CMK (cell line): Measurements from ENCODE around the gene APOD.

Experiments used
- DNase-seq: peaks from one replicate; pipeline ENCODE4 v3.0.0-alpha.2; 2010; ENCODE audit warnings: low read depth

APOD gene

DNA sequence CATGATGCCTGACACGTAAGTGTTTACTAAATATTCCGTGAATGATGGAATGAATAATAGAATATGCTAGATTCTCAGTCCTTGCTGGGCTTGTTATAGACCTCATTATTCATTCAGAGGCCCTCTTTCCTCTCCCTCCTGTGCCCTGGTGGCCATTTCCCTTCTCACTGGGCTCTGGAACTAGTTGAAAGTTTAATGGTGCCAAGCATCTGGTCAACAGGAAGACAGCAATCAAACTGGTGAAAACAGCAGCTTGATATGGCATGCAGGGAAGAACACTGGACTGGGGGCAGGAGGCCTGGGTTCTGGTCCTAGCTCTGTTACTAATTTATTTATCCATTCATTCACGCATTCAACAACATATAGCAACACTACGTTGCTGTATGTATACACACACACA lies 3.7 kb upstream of the APOD start:
- no peak for DNase-seq

DNA sequence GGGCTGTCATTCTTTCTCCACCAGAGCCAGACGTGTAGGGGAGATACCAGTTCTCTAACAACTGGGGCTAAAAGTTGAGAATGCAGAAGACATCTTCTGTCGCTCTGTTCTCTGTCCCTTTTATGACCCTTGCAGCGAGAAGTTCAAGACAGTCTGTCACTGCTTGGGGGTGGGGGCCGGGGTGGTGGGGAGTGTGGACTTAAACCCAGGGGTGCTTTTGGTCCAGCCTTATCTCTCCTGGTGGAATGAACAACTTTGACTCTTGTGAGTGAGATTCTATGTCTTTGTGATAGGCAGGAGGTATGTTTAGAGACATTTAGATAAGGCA lies 767 bp upstream of the APOD start:
- no peak for DNase-seq

DNA sequence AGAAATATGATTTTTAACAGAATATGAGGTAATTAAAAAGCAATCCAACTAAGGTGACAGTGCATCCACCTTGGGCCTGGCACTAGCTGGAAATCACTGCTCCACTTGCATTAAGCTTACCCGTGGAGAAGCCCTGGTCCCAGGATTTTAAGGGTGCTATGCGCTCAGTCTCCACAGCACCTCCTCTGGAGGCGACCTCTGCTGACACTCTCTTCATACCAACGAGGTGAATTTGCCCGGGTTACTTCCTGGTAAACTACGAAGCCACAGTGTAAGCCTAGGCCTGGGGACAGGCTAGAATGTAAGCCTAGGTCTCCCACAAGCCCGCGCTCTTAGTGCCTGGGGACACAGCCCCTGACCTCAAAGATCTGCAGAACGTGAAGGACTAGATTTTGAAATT lies 793 bp downstream of the APOD start:
- no peak for DNase-seq

DNA sequence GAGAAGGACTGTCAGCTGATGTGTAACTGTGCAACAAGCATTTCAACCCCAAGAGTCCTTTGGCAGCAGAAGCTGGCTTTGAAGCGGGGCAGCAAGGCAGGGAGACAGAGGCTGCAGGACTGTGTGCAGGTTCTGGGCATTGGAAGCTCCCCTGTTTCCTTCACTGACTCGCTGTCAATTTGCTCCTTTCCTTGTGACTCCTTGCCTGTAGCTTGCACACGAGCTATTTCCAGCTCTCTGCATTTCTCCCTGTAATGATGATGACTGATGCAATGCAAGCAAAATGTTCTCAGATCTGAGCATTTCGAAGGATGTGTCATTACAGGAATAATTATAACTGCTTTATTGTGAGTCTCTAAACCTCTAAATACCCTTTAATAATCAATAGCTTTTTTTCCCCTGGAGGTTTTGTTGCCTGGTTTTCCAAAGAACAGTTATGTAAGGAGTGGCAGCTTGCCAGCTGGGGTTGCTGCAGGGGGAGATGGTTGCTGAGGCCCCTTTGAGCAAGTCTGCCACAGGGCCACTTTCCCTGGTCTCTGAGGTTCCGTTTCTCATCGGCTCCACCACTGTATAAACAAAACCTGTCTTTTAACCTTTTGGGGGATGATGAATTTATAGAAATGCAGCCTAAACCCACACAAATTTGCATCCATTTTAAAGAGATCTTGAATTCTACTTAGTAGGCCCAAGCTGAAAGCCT lies 2.8 kb downstream of the APOD start:
- no peak for DNase-seq

DNA sequence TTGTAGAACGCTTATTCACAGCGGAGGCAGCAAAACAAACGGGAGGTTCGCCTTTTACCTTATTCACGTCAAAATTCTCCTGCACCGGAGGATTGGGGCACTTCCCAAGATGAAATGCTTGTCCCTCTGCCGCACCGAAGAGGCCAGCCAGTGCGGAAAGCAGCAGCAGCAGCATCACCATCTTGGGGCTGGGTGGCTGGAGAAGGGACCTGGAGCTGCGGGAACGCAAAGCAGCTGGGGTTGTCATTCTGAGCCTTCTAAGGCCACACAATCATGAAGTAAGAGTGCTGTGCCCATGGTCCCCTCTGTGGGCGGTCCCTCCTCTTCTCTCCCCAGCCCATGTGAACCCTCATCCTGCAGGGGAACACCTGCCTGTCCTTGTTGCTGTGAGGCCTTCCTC lies 4.5 kb downstream of the APOD start:
- no peak for DNase-seq

DNA sequence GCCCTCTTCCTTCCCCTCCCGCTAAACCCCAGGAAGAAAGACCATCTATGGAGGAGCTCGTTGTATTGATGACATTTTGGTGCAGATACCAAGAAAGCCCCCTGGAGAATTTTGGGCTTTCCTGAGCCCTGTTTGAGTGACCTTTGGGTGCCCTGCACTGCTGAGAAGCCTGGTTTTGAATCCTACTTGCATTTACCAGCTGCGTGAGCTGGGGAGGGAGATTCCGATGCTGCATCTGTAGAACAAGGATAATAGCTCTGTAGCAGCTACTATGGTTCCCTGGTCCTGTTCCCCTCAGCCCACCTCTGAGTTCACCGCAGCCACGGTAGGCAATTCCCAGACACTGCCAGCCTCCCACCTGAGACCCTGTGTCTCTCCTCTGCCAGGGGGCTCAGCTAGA lies 5.2 kb downstream of the APOD start:
- no peak for DNase-seq

DNA sequence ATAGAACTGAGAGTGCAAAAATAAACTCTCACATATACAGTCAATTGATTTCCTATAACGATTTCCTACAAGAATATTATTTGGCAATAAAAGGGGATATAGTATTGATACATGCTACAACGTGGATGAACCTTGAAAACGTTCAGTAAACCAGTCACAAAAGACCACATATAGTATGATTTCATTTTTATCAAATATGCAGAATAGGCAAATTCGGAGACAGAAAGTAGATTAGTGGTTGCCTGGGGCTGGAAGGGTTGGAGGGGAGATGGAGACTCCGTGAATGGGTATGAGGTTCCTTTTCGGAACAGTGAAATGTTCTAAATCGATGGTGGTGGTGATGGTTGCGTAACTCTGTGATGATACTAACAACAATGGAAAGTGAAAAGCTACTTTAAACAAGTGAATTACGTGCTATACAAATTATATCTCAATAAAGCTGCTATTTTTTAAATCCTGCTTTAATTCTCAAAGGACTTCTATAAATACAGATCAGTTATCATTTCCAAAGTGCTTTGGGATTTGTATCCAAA lies 6.0 kb downstream of the APOD start:
- no peak for DNase-seq

DNA sequence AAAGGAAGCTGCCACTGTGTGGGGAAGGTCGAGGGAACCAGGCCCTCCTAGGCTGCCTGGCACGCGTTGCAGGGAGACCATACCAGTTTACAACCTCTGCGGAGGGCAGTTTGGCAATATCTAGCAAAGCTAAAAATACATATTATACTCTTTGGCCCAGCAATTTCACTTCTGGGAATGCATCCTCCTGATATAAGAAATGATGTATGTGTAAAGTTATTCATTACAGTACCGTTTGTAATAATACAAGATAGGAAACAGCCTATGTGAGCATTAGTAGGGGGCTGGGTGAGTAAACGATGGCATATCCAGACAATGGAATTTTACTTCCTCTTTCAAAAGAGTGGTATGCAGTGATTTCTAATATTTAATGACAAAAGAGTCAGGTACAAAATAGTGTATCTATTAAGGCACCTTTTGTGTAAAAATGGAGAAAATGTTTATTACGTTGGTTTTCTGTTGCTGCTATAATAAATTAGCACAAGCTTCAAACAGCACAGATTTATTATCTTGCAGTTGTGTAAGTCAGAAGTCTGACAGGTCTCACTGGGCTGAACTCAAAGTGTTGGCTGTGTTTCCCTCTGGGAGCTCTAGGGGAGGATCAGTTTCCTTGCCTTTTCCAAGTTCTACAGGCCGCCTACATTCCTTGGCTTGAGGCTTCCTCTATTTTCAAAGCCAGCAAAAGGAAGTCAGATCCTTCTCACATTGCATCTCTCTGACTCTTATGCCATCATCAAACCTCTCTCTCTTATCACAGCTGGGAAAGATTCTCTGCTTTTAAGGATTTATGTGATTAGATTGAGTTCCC lies 9.0 kb downstream of the APOD start:
- no peak for DNase-seq

DNA sequence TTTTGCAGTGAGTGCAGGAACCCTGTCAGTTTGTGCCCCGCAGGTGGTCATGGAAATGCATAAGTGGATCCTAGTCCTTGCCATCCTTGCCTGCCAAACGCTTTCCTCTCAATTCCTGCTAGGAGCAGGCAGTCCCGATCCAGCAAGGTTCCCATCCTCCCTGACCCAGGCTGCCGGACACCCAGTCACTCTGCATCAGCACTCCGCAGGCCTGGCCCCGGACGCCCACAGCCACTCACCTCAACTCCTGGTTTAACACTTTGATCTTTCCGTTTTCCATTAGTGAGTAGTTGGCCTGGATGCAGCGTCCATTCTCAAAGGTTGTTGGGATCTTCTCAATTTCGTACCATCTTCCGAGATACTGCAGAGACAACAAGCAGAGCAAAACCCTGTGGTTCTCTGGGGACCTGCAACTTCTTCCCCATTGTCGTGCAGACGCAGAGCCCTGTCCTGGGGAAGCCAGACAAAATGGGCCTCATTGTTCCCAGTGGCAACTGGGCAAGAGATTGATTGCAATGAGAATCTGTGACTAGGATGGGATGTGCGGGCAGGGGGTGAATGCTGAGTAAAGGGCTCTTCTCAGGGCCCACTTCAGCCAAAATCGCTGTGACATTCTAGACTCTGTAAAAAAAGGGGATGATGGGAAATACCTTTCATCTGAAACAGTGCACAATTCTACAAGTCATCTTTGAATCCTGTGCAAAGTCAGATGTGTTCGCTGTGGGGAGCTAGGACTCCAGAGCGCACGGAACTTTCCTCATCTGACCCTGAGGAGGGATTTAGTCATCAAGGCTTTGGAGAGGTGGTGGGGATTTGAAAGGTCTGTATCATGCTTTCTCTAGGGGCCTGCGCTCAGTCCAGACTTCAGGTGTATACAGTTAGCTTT lies 9.9 kb downstream of the APOD start:
- no peak for DNase-seq

DNA sequence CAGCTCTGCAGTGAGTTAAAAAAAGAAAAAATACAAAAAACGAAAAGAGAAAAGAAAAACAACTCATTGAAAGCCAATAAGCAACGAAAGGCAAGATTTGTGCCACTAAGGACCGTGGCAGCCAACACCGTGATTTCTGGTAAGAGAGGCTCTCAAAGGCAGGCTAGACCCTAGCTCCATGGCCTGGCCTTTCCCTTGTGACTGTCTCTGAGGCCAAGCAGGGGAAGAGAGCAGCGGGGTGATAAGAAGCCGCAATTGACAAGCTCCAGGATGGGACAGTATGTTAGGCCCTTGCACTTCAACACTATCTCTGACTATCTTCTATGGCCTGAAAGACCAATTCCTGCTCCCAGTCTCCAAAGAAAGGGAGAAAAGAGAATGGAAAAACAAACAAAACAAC lies 12.4 kb downstream of the APOD start:
- no peak for DNase-seq

DNA sequence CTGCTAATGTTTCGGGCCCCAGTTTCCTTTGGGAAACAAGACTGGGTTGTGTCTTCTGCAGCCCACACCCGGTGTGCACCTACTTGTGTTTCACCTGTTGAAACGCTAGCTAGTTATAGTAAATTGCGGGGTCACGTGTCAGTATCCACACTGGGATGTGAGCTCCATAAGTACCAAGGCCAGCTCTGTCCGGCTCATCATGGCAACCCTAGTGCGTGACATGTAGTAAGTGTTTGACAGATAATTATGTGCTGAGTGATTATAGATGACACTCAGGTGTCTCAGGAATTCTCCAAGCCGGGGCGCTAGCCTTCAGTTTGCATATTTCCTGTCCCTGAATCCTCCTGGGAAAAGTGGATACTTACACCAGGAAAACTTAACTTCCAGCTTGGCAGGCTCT lies 12.8 kb downstream of the APOD start:
- DNase-seq, result no peak

DNA sequence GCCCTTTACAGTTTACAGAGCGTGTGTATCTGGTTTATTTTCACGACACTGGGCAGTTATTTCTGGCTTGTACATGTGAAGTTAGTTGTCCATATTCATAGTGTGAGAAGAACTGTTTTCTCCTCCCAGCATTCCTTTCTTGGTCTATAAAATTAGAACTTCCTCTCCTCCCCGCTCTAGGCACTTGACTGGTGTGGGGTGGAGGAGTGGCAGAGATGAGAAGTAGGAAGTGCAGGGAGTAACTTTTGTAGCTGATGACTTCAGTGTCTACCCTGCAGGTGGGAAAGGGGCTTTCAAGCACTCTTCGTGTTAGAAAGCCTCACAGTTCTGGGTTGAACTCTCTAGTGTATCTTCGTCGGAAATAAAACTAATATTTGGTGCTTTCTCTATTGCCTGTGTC lies 13.4 kb downstream of the APOD start:
- no peak for DNase-seq

DNA sequence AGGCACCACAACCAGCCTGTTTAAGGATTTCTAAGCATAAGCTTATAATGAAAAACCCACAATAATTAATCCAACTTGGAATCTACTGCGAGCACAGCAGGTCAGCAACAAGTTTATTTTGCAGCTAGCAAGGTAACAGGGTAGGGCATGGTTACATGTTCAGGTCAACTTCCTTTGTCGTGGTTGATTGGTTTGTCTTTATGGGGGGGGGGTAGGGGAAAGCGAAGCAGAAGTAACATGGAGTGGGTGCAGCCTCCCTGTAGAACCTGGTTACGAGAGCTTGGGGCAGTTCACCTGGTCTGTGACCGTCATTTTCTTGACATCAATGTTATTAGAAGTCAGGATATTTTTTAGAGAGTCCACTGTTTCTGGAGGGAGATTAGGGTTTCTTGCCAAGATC lies 15.1 kb downstream of the APOD start:
- no peak for DNase-seq

DNA sequence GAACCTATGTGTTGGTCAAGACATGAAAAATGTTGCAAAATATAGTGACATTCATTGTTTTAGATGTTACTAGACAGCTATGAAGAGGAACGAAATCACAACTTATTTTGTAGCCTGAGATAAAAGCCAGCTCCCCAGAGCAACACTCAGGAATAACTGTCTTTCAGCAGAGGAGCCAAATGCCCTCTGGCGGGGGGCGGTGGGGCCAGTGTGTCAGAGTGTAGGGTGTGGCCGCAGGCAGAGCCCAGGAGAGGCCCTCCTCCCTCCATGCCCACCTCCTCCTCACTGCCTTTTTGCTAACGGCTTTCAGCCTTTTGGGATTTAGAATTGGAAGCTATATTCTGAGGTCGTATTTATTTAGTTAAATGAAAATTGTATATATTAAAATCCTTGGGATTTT lies 16.9 kb downstream of the APOD start:
- no peak for DNase-seq

DNA sequence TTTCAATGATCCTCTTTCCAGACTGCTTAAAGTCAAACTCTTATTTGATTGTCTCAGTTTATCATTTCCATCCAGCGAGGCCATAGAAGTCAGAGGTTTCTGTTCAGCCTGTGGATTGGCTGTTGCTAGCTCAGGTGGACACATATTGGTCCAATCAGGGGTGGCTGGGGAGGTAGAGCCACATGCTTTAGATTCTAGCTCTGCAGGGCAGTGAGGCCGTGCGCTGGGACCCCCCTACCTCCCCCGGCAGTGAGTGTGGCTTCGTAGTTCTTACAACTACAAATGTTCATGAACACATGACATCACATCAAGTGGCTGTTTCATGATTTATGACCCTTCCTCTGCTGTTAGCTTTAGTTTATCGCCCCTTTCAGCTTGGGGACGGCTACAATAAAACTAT lies 18.0 kb downstream of the APOD start:
- no peak for DNase-seq

DNA sequence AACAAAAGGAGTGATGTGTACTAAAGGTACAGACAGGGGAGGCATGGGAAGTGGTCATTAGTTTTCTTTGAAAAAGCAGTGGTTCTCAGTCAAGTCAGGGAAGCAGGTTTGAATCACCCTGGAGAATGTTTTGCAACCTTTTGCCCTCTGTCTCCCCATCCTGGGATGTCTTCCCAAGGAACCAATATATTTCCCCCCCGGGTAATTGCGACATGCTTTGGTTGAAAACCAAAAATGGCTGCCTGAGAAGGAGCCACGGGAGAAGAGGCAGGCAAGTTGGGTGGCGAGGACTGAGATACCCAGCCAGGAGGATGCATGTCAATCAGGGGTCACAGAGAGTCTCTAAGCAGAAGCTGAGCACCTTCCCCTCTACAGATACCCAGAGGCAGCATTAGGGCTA lies 20.4 kb downstream of the APOD start:
- DNase-seq, result no peak

DNA sequence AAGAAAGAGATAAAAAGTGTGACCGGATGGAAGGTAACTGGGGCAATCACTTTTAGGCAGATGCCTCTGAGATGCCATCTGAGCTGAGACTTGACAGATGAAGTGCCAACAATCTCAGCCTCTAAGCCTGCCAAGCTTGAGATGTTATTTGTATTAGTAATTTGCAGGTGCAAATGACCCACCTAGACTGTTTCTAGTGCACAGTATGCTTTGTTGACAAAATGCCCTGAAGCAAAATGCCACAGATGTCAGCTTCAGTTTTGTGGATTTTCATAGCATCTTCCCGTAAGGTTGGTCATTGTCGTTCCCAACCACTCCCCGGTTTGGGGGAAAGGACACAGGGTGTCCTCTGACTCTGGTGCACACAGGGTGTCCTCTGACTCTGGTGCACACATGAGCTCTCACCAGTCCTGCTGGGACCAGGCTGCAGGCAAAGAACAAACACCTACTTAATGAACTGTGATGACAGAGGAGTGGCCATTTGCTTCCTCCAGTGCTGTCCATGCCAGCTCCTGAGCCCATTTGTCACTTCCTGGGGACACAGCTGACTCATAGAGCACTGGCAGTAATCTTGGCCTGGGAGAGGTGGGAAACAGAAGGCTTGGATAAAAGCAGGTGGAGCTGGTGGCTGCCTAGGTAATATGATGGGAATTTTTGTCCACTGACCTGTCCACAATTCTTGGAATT lies 23.9 kb downstream of the APOD start:
- no peak for DNase-seq

DNA sequence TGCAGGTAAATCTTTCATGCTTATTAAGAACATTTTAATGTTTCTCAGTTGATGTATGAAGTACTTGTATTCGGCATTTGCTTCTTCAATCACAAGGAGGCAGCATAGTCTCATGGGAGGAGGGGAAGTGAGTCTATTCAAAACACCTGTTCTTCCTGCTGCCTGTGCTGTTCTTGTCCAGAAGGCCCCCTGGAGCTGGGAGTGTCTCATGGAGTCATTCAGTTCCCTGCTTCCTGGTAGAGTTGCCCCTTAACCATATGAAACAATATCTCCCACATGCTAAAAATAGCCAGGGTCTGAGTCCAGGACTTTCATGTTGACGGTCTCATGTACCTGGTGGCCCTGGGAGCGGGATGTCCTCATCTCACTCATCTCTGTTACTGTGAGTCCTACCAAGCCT lies 25.1 kb downstream of the APOD start:
- no peak for DNase-seq

DNA sequence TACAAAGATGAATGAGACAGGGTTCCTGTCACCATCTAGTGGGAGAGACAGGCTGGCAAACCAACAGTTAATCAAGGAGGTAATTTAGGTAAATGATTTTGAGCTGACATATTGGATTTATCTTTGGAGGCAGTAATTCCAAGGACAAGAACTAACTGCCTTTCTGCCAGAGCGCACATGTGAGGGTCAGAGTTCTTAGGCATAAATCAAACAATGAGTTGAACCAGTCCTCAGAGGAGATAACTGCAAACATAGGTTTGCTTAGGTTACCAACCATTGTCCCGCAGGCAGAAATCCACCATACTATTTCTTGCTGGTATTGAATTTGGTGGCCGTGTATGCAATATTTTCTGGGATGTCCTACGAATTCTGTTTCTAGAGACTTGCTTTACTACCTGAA lies 26.4 kb downstream of the APOD start:
- no peak for DNase-seq

DNA sequence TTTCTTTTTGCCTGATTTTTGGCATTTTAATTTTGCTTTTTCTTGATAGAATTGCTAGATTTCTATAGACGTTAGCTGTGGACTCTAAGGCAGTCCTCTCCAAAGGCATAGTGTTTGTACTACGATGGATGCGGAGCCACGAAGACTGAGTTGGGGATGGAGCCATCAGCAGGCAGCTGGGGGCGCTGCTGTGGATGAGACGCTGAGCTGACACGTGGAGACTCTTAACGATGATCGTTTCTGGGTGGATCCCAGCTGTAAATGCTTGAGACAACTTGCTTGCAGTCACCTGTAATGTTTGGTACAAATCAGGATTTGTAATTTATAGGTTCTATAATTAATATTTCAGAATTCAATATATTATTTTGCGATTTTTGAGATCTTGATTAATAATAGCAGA lies 27.4 kb downstream of the APOD start:
- no peak for DNase-seq

DNA sequence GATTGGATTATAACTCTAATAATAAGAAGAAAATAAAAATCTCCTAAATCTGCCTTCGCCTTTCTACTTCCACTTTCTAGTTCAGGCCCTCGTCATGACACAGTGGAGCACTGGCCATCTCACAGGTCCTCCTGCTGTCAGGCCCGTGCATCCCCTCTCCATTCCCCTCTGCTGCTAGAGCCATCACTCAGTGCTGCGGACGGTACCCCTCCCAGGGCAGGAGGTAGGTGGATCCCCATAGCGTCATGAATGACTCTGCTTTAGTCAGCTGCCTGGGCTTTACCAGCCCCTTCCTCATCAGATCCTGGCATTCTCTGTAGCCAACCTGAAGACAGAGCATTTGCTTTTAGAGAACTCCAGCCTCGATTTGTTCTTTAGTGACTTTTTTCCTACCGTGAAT lies 28.6 kb downstream of the APOD start:
- DNase-seq, result no peak

DNA sequence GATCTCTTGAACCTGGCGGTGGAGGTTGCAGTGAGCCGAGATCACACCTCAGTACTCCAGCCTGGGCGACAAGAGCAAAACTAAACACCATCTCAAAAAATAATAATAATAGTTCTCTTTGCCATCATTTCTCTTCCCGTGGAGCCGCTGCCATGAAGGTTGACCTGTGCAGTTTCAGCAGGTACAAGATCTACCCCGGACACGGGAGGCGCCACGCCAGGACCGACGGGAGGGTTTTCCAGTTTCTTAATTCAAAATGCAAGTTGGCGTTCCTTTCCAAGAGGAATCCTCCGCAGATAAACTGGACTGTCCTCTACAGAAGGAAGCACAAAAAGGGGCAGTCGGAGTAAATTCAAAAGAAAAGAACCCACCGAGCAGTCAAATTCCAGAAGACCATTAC lies 29.3 kb downstream of the APOD start:
- no peak for DNase-seq
